Lung (tissue), 12 donors: ENCODE data around the gene TNFSF9. TPM values are rescaled to one million over a fixed set of nuclear protein-coding genes. Genes with fewer than 3 reads are reported as not detected.

Experiments used
- ATAC-seq: fragments of 200-7000 bp; cut with Tn5 transposase; one replicate; pipeline ENCODE4 v1.9.1; 2020; ENCODE audit warnings: moderate number of reproducible peaks; ENCODE audit not compliant: insufficient read depth, low FRiP score
- DNase-seq, 3 donors: peaks; one replicate each; pipeline ENCODE4 v3.0.0-alpha.2; 2013 to 2017
- H3K27ac ChIP-seq, 2 donors: one replicate each; pipeline ENCODE4 v1.5.1; 2013; ENCODE audit warnings: mild to moderate bottlenecking in 2 of 2, moderate library complexity in 2 of 2, control low read depth in 1 of 2, inconsistent platforms in 1 of 2, low read depth in 1 of 2, low read length in 1 of 2
- H3K27me3 ChIP-seq, 3 donors: one replicate each; pipeline ENCODE4 v1.5.1; 2013; ENCODE audit warnings: low read length in 2 of 3; ENCODE audit not compliant: control insufficient read depth in 3 of 3, insufficient read depth in 3 of 3
- H3K36me3 ChIP-seq, 4 donors: one replicate each; pipeline ENCODE4 v1.5.1; 2013; ENCODE audit warnings: low read length in 4 of 4, mild to moderate bottlenecking in 1 of 4, moderate library complexity in 1 of 4; ENCODE audit not compliant: control insufficient read depth in 4 of 4, insufficient read depth in 4 of 4
- H3K4me1 ChIP-seq, 5 donors: one replicate each; pipeline ENCODE4 v1.5.1; 2013; ENCODE audit warnings: low read length in 5 of 5, mild to moderate bottlenecking in 2 of 5, moderate library complexity in 1 of 5; ENCODE audit not compliant: control insufficient read depth in 5 of 5, insufficient read depth in 5 of 5
- H3K4me3 ChIP-seq: one replicate; pipeline ENCODE4 v1.5.1; 2013; ENCODE audit warnings: mild to moderate bottlenecking, control low read depth, moderate library complexity
- H3K9ac ChIP-seq, 2 donors: one replicate each; pipeline ENCODE4 v1.5.1; 2013; ENCODE audit warnings: low read length in 2 of 2, control low read depth in 1 of 2; ENCODE audit not compliant: insufficient read depth in 1 of 2
- H3K9me3 ChIP-seq, 4 donors: one replicate each; pipeline ENCODE4 v1.5.1; 2013; ENCODE audit warnings: low read length in 3 of 4, mild to moderate bottlenecking in 1 of 4, moderate library complexity in 1 of 4; ENCODE audit not compliant: control insufficient read depth in 4 of 4, insufficient read depth in 3 of 4
- CTCF ChIP-seq: IDR thresholded peaks from 2 replicates; pipeline ENCODE4 v1.5.1; 2012; ENCODE audit warnings: mild to moderate bottlenecking; ENCODE audit errors: control extremely low read depth, extremely low read depth
- WGBS, 2 donors: extraction: QIAGEN DNeasy Blood & Tissue Kit; methylation state at CpG; one replicate each; pipeline ENCODE4 v1.1.7; 2013; 5-methylcytosine and 5-hydroxymethylcytosine counted together
- polyA plus RNA-seq, 2 donors: library from polyadenylated mRNA; stranded (reverse); fragments of 200-250 nt; gene quantifications; one replicate each; pipeline ENCODE4 v1.2.1, GENCODE V29; 2013
- total RNA-seq, 2 donors: library from RNA; depleted of rRNA in 1 of 2; stranded (reverse); fragments of >200 nt in 1 of 2; gene quantifications; one replicate each; pipeline ENCODE4 v1.2.1, GENCODE V29; 2014 to 2021
- donor health status: control.
- donor health status: control.
- donor health status: Bipolar disorder and iron deficiency.
- donor health status: healthy.
- donor health status: DM: yes; HTN: yes; CAD: no.

TNFSF9 gene
- total and polyA plus RNA-seq, 4 donors, result 1.00 to 10.1 (median 5.9) TPM

GRCh38 chr19:6533746-6534418, 3.1 kb downstream of the TNFSF9 start:
- TF ChIP-seq CTCF, result no peak
- no peak overlapping the region for H3K9ac ChIP-seq
- ATAC-seq (no peak), DNase-seq (peak in 1 of 3 donors; percentile 7)
- no peak overlapping the region for H3K4me3 ChIP-seq
- WGBS, 2 donors, result 40 to 44% methylated on average over 11 of the region's 11 CpGs
- H3K4me1 ChIP-seq, result peaks cover 0 to 27% (median 3%) of the 10 kb centered on the region in 5 donors
- peaks cover 0 to 6% (median 0%) of the 10 kb centered on the region in 4 donors for H3K36me3 ChIP-seq
- H3K27ac ChIP-seq, result no peak overlapping the region
- H3K9me3 ChIP-seq, result peaks cover 0 to 3% (median 0%) of the 10 kb centered on the region in 4 donors
- peaks cover 0 to 23% (median 20%) of the 10 kb centered on the region in 3 donors for H3K27me3 ChIP-seq

DNA sequence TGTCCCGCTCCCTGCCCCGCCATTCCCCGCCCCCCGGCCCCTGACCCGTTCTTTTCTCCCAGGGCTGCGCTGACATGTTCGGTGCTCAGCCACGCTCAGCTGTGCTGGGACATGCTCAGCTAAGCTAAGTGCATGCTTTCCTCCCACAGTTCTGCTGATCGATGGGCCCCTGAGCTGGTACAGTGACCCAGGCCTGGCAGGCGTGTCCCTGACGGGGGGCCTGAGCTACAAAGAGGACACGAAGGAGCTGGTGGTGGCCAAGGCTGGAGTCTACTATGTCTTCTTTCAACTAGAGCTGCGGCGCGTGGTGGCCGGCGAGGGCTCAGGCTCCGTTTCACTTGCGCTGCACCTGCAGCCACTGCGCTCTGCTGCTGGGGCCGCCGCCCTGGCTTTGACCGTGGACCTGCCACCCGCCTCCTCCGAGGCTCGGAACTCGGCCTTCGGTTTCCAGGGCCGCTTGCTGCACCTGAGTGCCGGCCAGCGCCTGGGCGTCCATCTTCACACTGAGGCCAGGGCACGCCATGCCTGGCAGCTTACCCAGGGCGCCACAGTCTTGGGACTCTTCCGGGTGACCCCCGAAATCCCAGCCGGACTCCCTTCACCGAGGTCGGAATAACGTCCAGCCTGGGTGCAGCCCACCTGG, 3.7 kb downstream of the TNFSF9 start:
- DNase-seq, result no peak
- H3K27me3 ChIP-seq, result peaks cover 0 to 23% (median 20%) of the 10 kb centered on the region in 3 donors
- TF ChIP-seq CTCF, result no peak
- WGBS, 2 donors, result 86 to 89% methylated on average over 40 of the region's 40 CpGs
- peaks cover 0 to 6% (median 0%) of the 10 kb centered on the region in 4 donors for H3K36me3 ChIP-seq
- H3K4me3 ChIP-seq, result no peak overlapping the region
- H3K9ac ChIP-seq, result no peak overlapping the region
- peaks cover 0 to 3% (median 0%) of the 10 kb centered on the region in 4 donors for H3K9me3 ChIP-seq
- no peak overlapping the region for H3K27ac ChIP-seq
- no peak for ATAC-seq
- H3K4me1 ChIP-seq, result peaks cover 0 to 20% (median 3%) of the 10 kb centered on the region in 5 donors

- Histone ChIP-seq H3K9ac (no peak overlapping the region), H3K4me3 (no peak overlapping the region), H3K4me1 (peaks cover 0 to 10% (median 2%) of the 10 kb centered on the region in 5 donors), H3K36me3 (peaks cover 0 to 6% (median 0%) of the 10 kb centered on the region in 4 donors), H3K27ac (no peak overlapping the region), H3K27me3 (peaks cover 0 to 23% (median 20%) of the 10 kb centered on the region in 3 donors), H3K9me3 (peaks cover 0 to 3% (median 0%) of the 10 kb centered on the region in 4 donors)
- WGBS, 2 donors, result 90 to 94% methylated on average over 10 of the region's 10 CpGs
- ATAC-seq (no peak), DNase-seq (no peak)
- no peak for TF ChIP-seq CTCF
Measured at GRCh38 chr19:6535558-6536137, 4.8 kb downstream of the TNFSF9 start.
